A673 (cell line): ENCODE measurements around the gene VWF. TPM values are rescaled to one million over a fixed set of nuclear protein-coding genes. Genes with fewer than 3 reads are reported as not detected.

Experiments used
- BruUV-seq: library from RNA; stranded (reverse); fragments of 400-500 nt; replicated peaks from 2 replicates; lab custom pipeline; 2021; lab: Mats Ljungman, UMichigan
- CTCF ChIA-PET: fragments of 300-600 bp; sonication (Branson Sonifier 250); formaldehyde crosslinking; loops from one replicate; lab custom pipeline; 2022; ENCODE audit warnings: antibody characterized with exemption; lab: Charles Lee
- POLR2A ChIA-PET: fragments of 300-600 bp; sonication (Branson Sonifier 250); formaldehyde crosslinking; loops from one replicate; lab custom pipeline; 2022; ENCODE audit warnings: antibody characterized with exemption; ENCODE audit not compliant: low non-redundant PET; lab: Charles Lee
- DNase-seq: peaks from one replicate; pipeline ENCODE4 v3.0.0-alpha.2; 2015; ENCODE audit warnings: low spot score
- H3K27ac ChIP-seq: fragments of 200-600 bp; sonication (generic); 2 replicates; pipeline ENCODE4 v1.5.1; 2016; ENCODE audit warnings: mixed run types, low read depth, mild to moderate bottlenecking, mixed read lengths, antibody characterized with exemption, low read length; ENCODE audit not compliant: poor library complexity, severe bottlenecking
- H3K27me3 ChIP-seq: fragments of 200-600 bp; sonication (generic); replicated peaks from 2 replicates; pipeline ENCODE4 v1.6.1; 2017; ENCODE audit warnings: mixed run types, low read depth, mild to moderate bottlenecking, mixed read lengths, antibody characterized with exemption, low read length; ENCODE audit not compliant: insufficient read depth, poor library complexity
- H3K36me3 ChIP-seq: fragments of 200-600 bp; sonication (generic); 2 replicates; pipeline ENCODE4 v1.6.1; 2016; ENCODE audit warnings: mixed run types, mild to moderate bottlenecking, mixed read lengths, antibody characterized with exemption, low read length; ENCODE audit not compliant: insufficient read depth, poor library complexity, severe bottlenecking
- H3K4me1 ChIP-seq: fragments of 200-600 bp; sonication (generic); 2 replicates; pipeline ENCODE4 v1.6.1; 2017; ENCODE audit warnings: mixed run types, mild to moderate bottlenecking, mixed read lengths, antibody characterized with exemption, low read length; ENCODE audit not compliant: insufficient read depth, poor library complexity, severe bottlenecking
- H3K4me3 ChIP-seq: fragments of 200-600 bp; sonication (generic); 2 replicates; pipeline ENCODE4 v1.5.1; 2016; ENCODE audit warnings: low read depth, mixed run types, mild to moderate bottlenecking, mixed read lengths, low read length; ENCODE audit not compliant: poor library complexity, severe bottlenecking
- H3K9me3 ChIP-seq: fragments of 200-600 bp; sonication (generic); 2 replicates; pipeline ENCODE4 v1.6.1; 2016; ENCODE audit warnings: mixed run types, low read depth, mild to moderate bottlenecking, mixed read lengths, antibody characterized with exemption, low read length; ENCODE audit not compliant: poor library complexity, severe bottlenecking
- CTCF ChIP-seq: fragments of 300-800, 200-600 bp; sonication (generic); conservative IDR thresholded peaks from 2 replicates; pipeline ENCODE4 v1.5.1; 2017; ENCODE audit warnings: low read depth, mild to moderate bottlenecking, antibody characterized with exemption, low read length, moderate library complexity, mixed read lengths
- EZH2 ChIP-seq: fragments of 200-600 bp; sonication (generic); IDR thresholded peaks from 2 replicates; pipeline ENCODE4 v1.6.1; 2017; ENCODE audit warnings: borderline replicate concordance, low read depth, mild to moderate bottlenecking, mixed read lengths, antibody characterized with exemption, low read length; ENCODE audit not compliant: poor library complexity, severe bottlenecking
- intact Hi-C: fragments of 100-400 bp; cut with micrococcal nuclease; formaldehyde crosslinking; loops from one replicate; pipeline ENCODE4 v1.10.0; 2022; ENCODE audit not compliant: unreplicated experiment
- total RNA-seq: library from RNA; stranded (reverse); gene quantifications from 2 replicates; pipeline ENCODE4 v1.2.3, GENCODE V29; 2021

Gene VWF
- total RNA-seq, 1 experiment from 2014 or later = not detected

- intact Hi-C loops = no loop called here
- Histone ChIP-seq H3K36me3 (no peaks in the 10 kb centered on the region), H3K27ac (no peak overlapping the region), H3K9me3 (no peaks in the 10 kb centered on the region), H3K4me3 (no peak overlapping the region), H3K27me3 (peaks cover 25% of the 10 kb centered on the region), H3K4me1 (no peaks in the 10 kb centered on the region)
- BruUV-seq = no TSS peak
- no peak for DNase-seq
- ChIA-PET CTCF (no interaction called here), POLR2A (no interaction called here)
- TF ChIP-seq CTCF (no peak), EZH2 (no peak)
These were observed 224.4 kb downstream of the VWF start for GRCh38 chr12:5900076-5900475.

DNA sequence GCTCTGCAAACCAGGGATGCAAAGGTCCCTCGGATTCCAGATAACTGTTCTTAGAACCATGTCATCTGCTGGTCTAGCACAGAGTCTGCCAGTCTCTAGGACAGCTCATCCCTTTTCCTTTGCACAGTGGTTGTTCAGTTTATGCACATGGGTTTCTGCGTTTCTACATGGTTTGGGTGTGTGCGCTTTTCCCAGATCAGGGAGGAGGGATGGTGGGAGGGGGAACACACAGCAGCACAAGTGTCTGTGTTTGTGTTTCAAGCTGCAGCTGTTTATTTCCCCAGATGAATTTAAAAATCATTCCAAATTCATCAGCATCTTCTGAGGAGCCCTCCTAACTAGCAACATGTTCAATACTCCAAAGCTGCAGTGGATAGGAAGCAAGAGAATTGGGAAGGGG lies 224.8 kb downstream of the VWF start:
- Histone ChIP-seq H3K4me3 (no peak overlapping the region), H3K27ac (no peak overlapping the region), H3K27me3 (peaks cover 25% of the 10 kb centered on the region), H3K4me1 (no peaks in the 10 kb centered on the region), H3K9me3 (no peaks in the 10 kb centered on the region), H3K36me3 (no peaks in the 10 kb centered on the region)
- intact Hi-C loops = no loop called here
- no TSS peak for BruUV-seq
- no peak for TF ChIP-seq CTCF
- TF ChIP-seq EZH2 = no peak
- ChIA-PET CTCF (no interaction called here), POLR2A (no interaction called here)
- DNase-seq = no peak

- intact Hi-C loops = no loop called here
- Histone ChIP-seq H3K27ac (no peak overlapping the region), H3K4me1 (no peaks in the 10 kb centered on the region), H3K27me3 (peaks cover 25% of the 10 kb centered on the region), H3K4me3 (no peak overlapping the region), H3K36me3 (no peaks in the 10 kb centered on the region), H3K9me3 (no peaks in the 10 kb centered on the region)
- CTCF ChIA-PET = no interaction called here
- no TSS peak for BruUV-seq
- no peak for TF ChIP-seq EZH2
- no peak for TF ChIP-seq CTCF
- POLR2A ChIA-PET = no interaction called here
- no peak for DNase-seq
These were observed 225.6 kb downstream of the VWF start for GRCh38 chr12:5898874-5899273.

Other genes with a start within 250 kb of the VWF start
- gene ANO2, start 179.4 kb downstream of the VWF start, total RNA-seq = not detected in 2 replicates
- gene CD9, start 75.7 kb upstream of the VWF start, total RNA-seq = 2.8 TPM in 2 replicates
- gene PLEKHG6, start 186.0 kb upstream of the VWF start, total RNA-seq = 1.0 TPM in 1 of 2 replicates, not detected in the other
- gene TNFRSF1A, start 217.4 kb upstream of the VWF start, total RNA-seq = 82.6 and 91.5 TPM in 2 replicates